ENCODE results near the gene MYOZ3.

MYOZ3 gene

DNA sequence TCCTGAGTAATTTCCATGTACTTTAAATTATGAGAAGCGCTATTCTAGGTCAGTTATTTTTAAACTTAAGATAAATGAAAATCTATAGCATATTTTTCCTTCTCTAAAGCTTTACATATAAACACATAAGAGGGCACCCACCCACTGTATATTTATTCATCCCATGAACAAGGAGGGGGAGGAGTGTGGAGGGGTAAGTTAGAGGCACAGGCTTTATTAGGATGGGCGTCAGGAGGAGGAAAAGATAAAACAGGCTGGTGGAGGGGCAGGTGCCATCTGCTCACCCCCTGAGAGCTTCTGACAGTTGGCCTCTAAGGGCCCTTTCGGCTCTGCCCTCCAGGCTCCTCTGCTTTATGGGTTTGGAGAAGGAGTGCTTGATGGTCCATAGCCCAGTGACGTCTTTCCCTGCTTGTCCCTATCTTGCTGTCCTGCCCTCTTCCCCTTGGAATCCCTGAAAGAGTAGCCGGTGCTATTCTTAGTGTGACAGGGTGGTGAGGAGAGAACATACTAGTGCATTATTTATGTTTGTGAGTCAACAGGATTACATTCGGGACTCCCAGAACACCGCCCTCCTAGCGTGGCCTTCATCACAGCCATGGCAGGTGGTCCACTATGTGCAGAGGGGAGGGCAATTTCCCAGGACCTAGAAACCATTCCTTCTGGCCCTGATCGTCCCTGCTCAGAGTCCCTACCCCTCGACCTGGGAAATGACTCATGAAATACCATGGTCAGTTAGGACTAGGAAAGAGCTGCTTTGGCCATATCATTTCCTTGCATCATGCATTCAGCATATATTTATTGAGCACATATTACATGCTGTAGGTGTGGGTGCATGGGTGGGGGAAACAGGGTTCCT, 28.5 kb upstream of the MYOZ3 start:
- Histone ChIP-seq H3K27me3 (ENCODE audit: control insufficient read depth, insufficient read depth, low read length) (no peaks in the 10 kb centered on the region), H3K4me3 (ENCODE audit: low read depth, low read length) (no peak overlapping the region), H3K4me2 (ENCODE audit: low read length) (no peak overlapping the region), H3K79me2 (no peaks in the 10 kb centered on the region), H3K36me3 (ENCODE audit: control insufficient read depth, insufficient read depth, low read length) (no peaks in the 10 kb centered on the region), H2AFZ (no peak overlapping the region), H3K27ac (no peak overlapping the region), H3K4me1 (peaks cover 8% of the 10 kb centered on the region), H3K9me3 (ENCODE audit: control insufficient read depth, low read length) (no peaks in the 10 kb centered on the region), H3K9ac (no peak overlapping the region)
- TF ChIP-seq, protein P1, sequence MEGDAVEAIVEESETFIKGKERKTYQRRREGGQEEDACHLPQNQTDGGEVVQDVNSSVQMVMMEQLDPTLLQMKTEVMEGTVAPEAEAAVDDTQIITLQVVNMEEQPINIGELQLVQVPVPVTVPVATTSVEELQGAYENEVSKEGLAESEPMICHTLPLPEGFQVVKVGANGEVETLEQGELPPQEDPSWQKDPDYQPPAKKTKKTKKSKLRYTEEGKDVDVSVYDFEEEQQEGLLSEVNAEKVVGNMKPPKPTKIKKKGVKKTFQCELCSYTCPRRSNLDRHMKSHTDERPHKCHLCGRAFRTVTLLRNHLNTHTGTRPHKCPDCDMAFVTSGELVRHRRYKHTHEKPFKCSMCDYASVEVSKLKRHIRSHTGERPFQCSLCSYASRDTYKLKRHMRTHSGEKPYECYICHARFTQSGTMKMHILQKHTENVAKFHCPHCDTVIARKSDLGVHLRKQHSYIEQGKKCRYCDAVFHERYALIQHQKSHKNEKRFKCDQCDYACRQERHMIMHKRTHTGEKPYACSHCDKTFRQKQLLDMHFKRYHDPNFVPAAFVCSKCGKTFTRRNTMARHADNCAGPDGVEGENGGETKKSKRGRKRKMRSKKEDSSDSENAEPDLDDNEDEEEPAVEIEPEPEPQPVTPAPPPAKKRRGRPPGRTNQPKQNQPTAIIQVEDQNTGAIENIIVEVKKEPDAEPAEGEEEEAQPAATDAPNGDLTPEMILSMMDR (IDR thresholded peaks at IDR 0.05): no peak

DNA sequence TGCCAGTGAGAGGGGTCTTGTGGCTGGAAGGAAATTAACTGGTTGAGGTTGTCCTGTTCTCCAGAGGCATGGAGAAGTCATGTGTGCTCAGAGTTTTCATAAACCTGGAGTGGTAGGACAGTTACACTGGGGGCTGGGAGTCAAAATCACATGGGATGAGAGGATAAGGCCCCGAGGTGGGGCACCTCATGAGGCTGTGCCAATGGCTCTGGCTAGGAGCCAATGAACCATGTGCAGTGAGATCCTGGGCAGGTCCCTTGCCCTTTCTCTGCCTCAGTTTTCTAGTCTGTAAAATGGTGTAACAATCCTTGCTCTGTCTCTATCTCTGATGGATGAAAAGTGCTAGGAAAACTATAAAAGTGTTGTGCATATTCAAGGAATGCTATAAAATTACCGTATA, 27.6 kb upstream of the MYOZ3 start:
- Histone ChIP-seq H3K4me3 (ENCODE audit: low read depth, low read length) (no peak overlapping the region), H3K9ac (no peak overlapping the region)

DNA sequence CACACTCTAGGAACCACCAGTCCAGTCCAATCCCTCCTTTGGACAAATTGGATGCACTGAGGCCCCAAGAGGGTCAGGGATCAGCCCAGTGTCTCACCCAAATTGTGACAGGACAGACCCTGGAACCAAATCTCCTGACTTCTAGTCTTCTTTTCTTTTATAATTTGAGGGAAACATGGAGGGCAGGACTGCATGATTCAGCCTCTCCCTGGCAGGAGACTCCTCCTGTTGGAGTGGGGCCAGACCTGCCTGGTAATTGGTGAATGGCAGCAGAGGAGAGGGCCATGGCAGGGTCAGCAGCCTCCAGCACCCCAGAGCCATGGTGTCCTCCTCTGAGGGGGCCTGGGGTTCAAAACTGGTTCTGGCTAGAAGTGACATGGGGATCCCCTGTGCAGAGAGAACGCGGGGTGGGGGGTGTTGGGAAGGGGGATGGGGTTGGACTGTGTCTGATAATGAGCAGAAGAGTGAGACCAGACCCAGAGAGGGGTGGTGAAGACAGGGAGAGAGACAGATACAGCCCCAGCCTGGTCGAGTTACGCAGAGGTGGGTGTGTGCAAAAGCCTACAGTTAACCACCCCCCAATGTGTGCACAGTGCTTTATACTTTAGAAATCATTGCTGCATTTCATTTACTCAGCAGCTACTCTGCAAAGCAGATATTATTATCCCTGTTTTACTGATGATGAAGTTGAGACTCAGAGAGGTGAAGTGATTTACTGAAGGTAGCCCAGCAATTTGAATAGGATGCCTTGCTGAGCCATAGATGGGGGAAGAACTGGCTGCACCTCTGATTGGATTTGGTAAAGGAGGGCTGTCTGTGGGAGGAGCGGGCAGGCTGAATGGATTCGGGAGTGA, 24.4 kb upstream of the MYOZ3 start:
- Histone ChIP-seq H3K4me1 (peaks cover 28% of the 10 kb centered on the region), H3K9ac (no peak overlapping the region)
- TF ChIP-seq, protein P1 (IDR thresholded peaks at IDR 0.05): no peak

More for the DNA sequence above, 27.6 kb upstream of the MYOZ3 start:
- H3K36me3 ChIP-seq (ENCODE audit: control insufficient read depth, insufficient read depth, low read length): no peaks in the 10 kb centered on the region
- H3K27me3 ChIP-seq (ENCODE audit: control insufficient read depth, insufficient read depth, low read length): no peaks in the 10 kb centered on the region
- peaks cover 11% of the 10 kb centered on the region for H3K4me1 ChIP-seq
- H2AFZ ChIP-seq: no peak overlapping the region
- H3K79me2 ChIP-seq: no peaks in the 10 kb centered on the region
- H3K4me2 ChIP-seq (ENCODE audit: low read length): no peak overlapping the region
- no peak overlapping the region for H3K27ac ChIP-seq
- TF ChIP-seq, protein P1 (IDR thresholded peaks at IDR 0.05): no peak
- H3K9me3 ChIP-seq (ENCODE audit: control insufficient read depth, low read length): no peaks in the 10 kb centered on the region

DNA sequence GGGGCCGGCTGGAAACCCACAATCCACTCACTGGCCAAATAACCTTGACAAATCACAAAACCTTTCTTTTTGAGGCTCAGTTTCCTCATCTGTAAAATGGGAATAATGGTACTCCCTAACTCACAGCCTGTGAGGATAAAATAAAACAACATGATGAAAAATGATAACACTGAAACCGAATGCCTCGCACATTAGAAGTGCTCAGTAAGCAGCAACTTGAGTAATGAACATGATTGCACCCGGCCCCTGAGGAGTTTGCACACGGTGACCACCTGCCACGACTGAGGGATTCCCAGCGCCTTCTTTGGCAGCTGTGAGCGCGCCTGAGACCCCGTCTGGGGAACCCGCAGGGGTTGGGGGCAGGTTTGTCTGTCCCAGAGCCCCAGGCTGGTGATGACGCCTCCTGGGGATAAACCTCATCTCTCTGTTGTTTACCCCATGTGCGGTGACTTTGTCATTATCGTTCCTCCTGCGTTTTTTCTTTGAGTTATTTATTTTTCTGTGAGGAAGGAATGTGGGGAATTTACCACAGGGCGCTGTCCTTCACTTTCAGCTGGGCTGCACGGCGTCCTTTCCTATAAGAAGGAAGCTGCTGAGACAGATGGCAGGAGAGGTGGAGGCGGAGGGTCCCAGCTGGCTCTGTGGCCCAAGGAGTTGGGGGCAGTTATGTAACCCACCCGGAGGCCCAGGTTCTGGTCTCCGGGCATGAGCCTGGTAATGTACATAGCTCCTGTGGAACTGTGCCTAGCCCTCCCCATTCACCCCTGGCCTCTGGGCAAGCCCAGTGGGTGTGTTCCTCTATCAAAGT, 23.6 kb upstream of the MYOZ3 start:
- H3K4me3 ChIP-seq (ENCODE audit: low read depth, low read length): no peak overlapping the region
- no peak overlapping the region for H3K27ac ChIP-seq
- TF ChIP-seq, protein P1 (IDR thresholded peaks at IDR 0.05): no peak
- no peak overlapping the region for H3K9ac ChIP-seq
- H2AFZ ChIP-seq: no peak overlapping the region
- H3K4me2 ChIP-seq (ENCODE audit: low read length): no peak overlapping the region
- peaks cover 37% of the 10 kb centered on the region for H3K4me1 ChIP-seq
- no peaks in the 10 kb centered on the region for H3K27me3 ChIP-seq (ENCODE audit: control insufficient read depth, insufficient read depth, low read length)
- H3K9me3 ChIP-seq (ENCODE audit: control insufficient read depth, low read length): no peaks in the 10 kb centered on the region
- no peaks in the 10 kb centered on the region for H3K79me2 ChIP-seq
- no peaks in the 10 kb centered on the region for H3K36me3 ChIP-seq (ENCODE audit: control insufficient read depth, insufficient read depth, low read length)

More for the DNA sequence above, 24.4 kb upstream of the MYOZ3 start:
- H3K9me3 ChIP-seq (ENCODE audit: control insufficient read depth, low read length): no peaks in the 10 kb centered on the region
- no peaks in the 10 kb centered on the region for H3K27me3 ChIP-seq (ENCODE audit: control insufficient read depth, insufficient read depth, low read length)
- H3K27ac ChIP-seq: no peak overlapping the region
- no peak overlapping the region for H3K4me3 ChIP-seq (ENCODE audit: low read depth, low read length)
- H3K79me2 ChIP-seq: no peaks in the 10 kb centered on the region
- H3K4me2 ChIP-seq (ENCODE audit: low read length): no peak overlapping the region
- H3K36me3 ChIP-seq (ENCODE audit: control insufficient read depth, insufficient read depth, low read length): no peaks in the 10 kb centered on the region
- H2AFZ ChIP-seq: no peak overlapping the region
